PC-3 (cell line): ENCODE data around the gene PPP6R2. TPM values are rescaled to one million over a fixed set of nuclear protein-coding genes. Genes with fewer than 3 reads are reported as not detected.

ENCODE experiments used
- ATAC-seq: fragments of 200-7000 bp; cut with Tn5 transposase; 2 replicates; pipeline ENCODE4 v1.9.1; 2020; ENCODE audit warnings: mild to moderate bottlenecking, moderate library complexity
- BruUV-seq: library from RNA; stranded (reverse); fragments of 400-500 nt; replicated peaks from 2 replicates; lab custom pipeline; 2021; lab: Mats Ljungman, UMichigan
- CTCF ChIA-PET: fragments of 300-600 bp; sonication (Branson Sonifier 250); formaldehyde crosslinking; loops from one replicate; lab custom pipeline; 2022; ENCODE audit warnings: antibody characterized with exemption; lab: Charles Lee
- POLR2A ChIA-PET: fragments of 300-600 bp; sonication (Branson Sonifier 250); formaldehyde crosslinking; loops from one replicate; lab custom pipeline; 2022; ENCODE audit warnings: antibody characterized with exemption; ENCODE audit not compliant: unreplicated experiment; lab: Charles Lee
- DNase-seq: peaks from one replicate; pipeline ENCODE4 v3.0.0-alpha.2; 2015
- H2AFZ ChIP-seq: fragments of 300-600 bp; sonication (generic); 2 replicates; pipeline ENCODE4 v1.6.0; 2016; ENCODE audit warnings: antibody characterized with exemption, low read length
- H3F3A ChIP-seq: fragments of 300-600 bp; sonication (generic); one replicate; pipeline ENCODE4 v1.6.0; 2017; ENCODE audit warnings: antibody characterized with exemption, low read length, control low read depth, mild to moderate bottlenecking; ENCODE audit not compliant: unreplicated experiment
- H3K27ac ChIP-seq: fragments of 300-600 bp; sonication (generic); 2 replicates; pipeline ENCODE4 v1.5.1; 2016; ENCODE audit warnings: mild to moderate bottlenecking, low read length
- H3K27me3 ChIP-seq: fragments of 300-600 bp; sonication (generic); 2 replicates; pipeline ENCODE4 v1.6.1; 2016; ENCODE audit warnings: low read length, mixed read lengths
- H3K36me3 ChIP-seq: fragments of 300-600 bp; sonication (generic); 2 replicates; pipeline ENCODE4 v1.6.1; 2016; ENCODE audit warnings: low read depth, mixed run types, low read length, mixed read lengths
- H3K4me1 ChIP-seq: fragments of 300-600 bp; sonication (generic); 2 replicates; pipeline ENCODE4 v1.5.1; 2016; ENCODE audit warnings: low read length; ENCODE audit not compliant: insufficient read depth
- H3K4me2 ChIP-seq: fragments of 300-600 bp; sonication (generic); 2 replicates; pipeline ENCODE4 v1.6.0; 2016; ENCODE audit warnings: low read length
- H3K4me3 ChIP-seq: fragments of 300-600 bp; sonication (generic); 2 replicates; pipeline ENCODE4 v1.5.1; 2016; ENCODE audit warnings: mild to moderate bottlenecking, low read length, mixed read lengths
- H3K79me2 ChIP-seq: fragments of 300-600 bp; sonication (generic); 2 replicates; pipeline ENCODE4 v1.6.1; 2017; ENCODE audit warnings: low read length, mixed read lengths
- H3K9ac ChIP-seq: fragments of 300-600 bp; sonication (generic); 2 replicates; pipeline ENCODE4 v1.6.0; 2016; ENCODE audit warnings: mild to moderate bottlenecking, low read length
- H3K9me2 ChIP-seq: fragments of 300-600 bp; sonication (generic); replicated peaks from 2 replicates; pipeline ENCODE4 v1.6.1; 2016; ENCODE audit warnings: mixed run types, low read length, mixed read lengths
- H3K9me3 ChIP-seq: fragments of 300-600 bp; sonication (generic); 2 replicates; pipeline ENCODE4 v1.6.1; 2016; ENCODE audit warnings: low read length, mixed read lengths
- H4K20me1 ChIP-seq: fragments of 300-600 bp; sonication (generic); 2 replicates; pipeline ENCODE4 v1.6.1; 2016; ENCODE audit warnings: low read length, mixed read lengths
- CTCF ChIP-seq: fragments of 300-600 bp; sonication (generic); conservative IDR thresholded peaks from 2 replicates; pipeline ENCODE4 v1.5.1; 2017; ENCODE audit warnings: antibody characterized with exemption, low read depth, mild to moderate bottlenecking, low read length
- EZH2 ChIP-seq: fragments of 300-600 bp; sonication (generic); IDR thresholded peaks from one replicate; pipeline ENCODE4 v1.6.1; 2017; ENCODE audit warnings: antibody characterized with exemption, mild to moderate bottlenecking, low read length; ENCODE audit not compliant: unreplicated experiment
- EZH2phosphoT487 ChIP-seq: fragments of 300-600 bp; sonication (generic); IDR thresholded peaks from 2 replicates; pipeline ENCODE4 v1.6.1; 2018; ENCODE audit warnings: mild to moderate bottlenecking, antibody characterized with exemption, low read length, borderline replicate concordance
- intact Hi-C: fragments of 100-400 bp; cut with micrococcal nuclease; formaldehyde crosslinking; loops from 2 replicates; pipeline ENCODE4 v1.9.0; 2023
- total RNA-seq: library from RNA; depleted of rRNA; stranded (reverse); fragments of >200 nt; gene quantifications from 2 replicates; pipeline ENCODE4 v1.2.3, GENCODE V29; 2014

Gene PPP6R2
- total RNA-seq, 1 experiment from 2014 or later = 46.2 TPM

GRCh38 chr22:50309601-50309991, 33.5 kb upstream of the PPP6R2 start:
- Histone ChIP-seq H3K4me3 (no peak overlapping the region), H3F3A (no peaks in the 10 kb centered on the region), H3K9me3 (no peaks in the 10 kb centered on the region), H3K9me2 (no peaks in the 10 kb centered on the region), H2AFZ (no peak overlapping the region), H3K79me2 (peaks cover 24% of the 10 kb centered on the region), H3K4me2 (no peak overlapping the region), H3K9ac (no peak overlapping the region), H3K27ac (no peak overlapping the region), H4K20me1 (no peaks in the 10 kb centered on the region), H3K4me1 (peaks cover 11% of the 10 kb centered on the region), H3K27me3 (no peaks in the 10 kb centered on the region), H3K36me3 (no peaks in the 10 kb centered on the region)
- intact Hi-C loops = no loop called here
- ATAC-seq = no peak
- ChIA-PET CTCF (no interaction called here), POLR2A (no interaction called here)
- TF ChIP-seq CTCF = no peak
- DNase-seq = no peak
- BruUV-seq = no TSS peak

- Histone ChIP-seq H3K36me3 (no peaks in the 10 kb centered on the region), H3K27me3 (no peaks in the 10 kb centered on the region), H3K9me2 (no peaks in the 10 kb centered on the region), H3K9me3 (no peaks in the 10 kb centered on the region), H3K4me2 (no peak overlapping the region), H4K20me1 (no peaks in the 10 kb centered on the region), H3K4me1 (peaks cover 6% of the 10 kb centered on the region), H3K4me3 (no peak overlapping the region), H3K79me2 (peaks cover 18% of the 10 kb centered on the region), H3K9ac (no peak overlapping the region), H3F3A (no peaks in the 10 kb centered on the region), H2AFZ (no peak overlapping the region), H3K27ac (no peak overlapping the region)
- intact Hi-C loops = no loop called here
- ChIA-PET POLR2A (no interaction called here), CTCF (no interaction called here)
- no peak for ATAC-seq
- BruUV-seq = no TSS peak
- TF ChIP-seq EZH2phosphoT487 (no peak), CTCF (no peak), EZH2 (no peak)
- no peak for DNase-seq
Measured at GRCh38 chr22:50310031-50310722, 33.0 kb upstream of the PPP6R2 start.

GRCh38 chr22:50310949-50311444, 32.1 kb upstream of the PPP6R2 start:
- ATAC-seq = no peak
- H3K9me2 ChIP-seq = no peaks in the 10 kb centered on the region
- H3K4me1 ChIP-seq = no peaks in the 10 kb centered on the region; the same call in 1 of the 2 replicates
- H4K20me1 ChIP-seq = no peaks in the 10 kb centered on the region
- ChIA-PET POLR2A (no interaction called here), CTCF (no interaction called here)
- TF ChIP-seq EZH2 = no peak
- TF ChIP-seq CTCF = no peak
- no peaks in the 10 kb centered on the region for H3F3A ChIP-seq
- intact Hi-C loops = no loop called here
- H3K9ac ChIP-seq = no peak overlapping the region
- H3K4me2 ChIP-seq = no peak overlapping the region
- H3K79me2 ChIP-seq = peaks cover 11% of the 10 kb centered on the region
- no peaks in the 10 kb centered on the region for H3K36me3 ChIP-seq
- H2AFZ ChIP-seq = no peak overlapping the region
- H3K27ac ChIP-seq = no peak overlapping the region
- no peaks in the 10 kb centered on the region for H3K27me3 ChIP-seq
- H3K4me3 ChIP-seq = no peak overlapping the region
- no peaks in the 10 kb centered on the region for H3K9me3 ChIP-seq
- BruUV-seq = no TSS peak
- no peak for DNase-seq
